Parathyroid adenoma (tissue), 2 donors: ENCODE measurements around the gene CTCF.
A peak's percentile ranks its signal among the peaks of the same experiment; 100 is the strongest.

Source experiments
- H2AFZ ChIP-seq: fragments of 300-600 bp; sonication (generic); one replicate; pipeline ENCODE4 v1.7.0; 2017; ENCODE audit warnings: antibody characterized with exemption, mild to moderate bottlenecking
- H3K27ac ChIP-seq: fragments of 300-600 bp; sonication (generic); one replicate; pipeline ENCODE4 v1.7.0; 2017
- H3K27me3 ChIP-seq: fragments of 300-600 bp; sonication (generic); one replicate; pipeline ENCODE4 v1.7.0; 2017; ENCODE audit warnings: low read length; ENCODE audit not compliant: control insufficient read depth, insufficient read depth
- H3K36me3 ChIP-seq: fragments of 300-600 bp; sonication (generic); one replicate; pipeline ENCODE4 v1.7.0; 2017; ENCODE audit warnings: low read length; ENCODE audit not compliant: control insufficient read depth, insufficient read depth
- H3K4me1 ChIP-seq: fragments of 300-600 bp; sonication (generic); one replicate; pipeline ENCODE4 v1.7.0; 2017; ENCODE audit warnings: control low read depth
- H3K4me2 ChIP-seq: fragments of 300-600 bp; sonication (generic); one replicate; pipeline ENCODE4 v1.7.0; 2017; ENCODE audit warnings: low read length
- H3K4me3 ChIP-seq: fragments of 300-600 bp; sonication (generic); one replicate; pipeline ENCODE4 v1.7.0; 2017; ENCODE audit warnings: low read depth, low read length
- H3K79me2 ChIP-seq: fragments of 300-600 bp; sonication (generic); one replicate; pipeline ENCODE4 v1.7.0; 2017; ENCODE audit warnings: control low read depth
- H3K9ac ChIP-seq: fragments of 300-600 bp; sonication (generic); one replicate; pipeline ENCODE4 v1.7.0; 2017; ENCODE audit warnings: mild to moderate bottlenecking
- H3K9me3 ChIP-seq: fragments of 300-600 bp; sonication (generic); one replicate; pipeline ENCODE4 v1.7.0; 2017; ENCODE audit warnings: low read length; ENCODE audit not compliant: control insufficient read depth
- TF ChIP-seq, protein P1 (sequence below): fragments of 300-600 bp; sonication (generic); IDR thresholded peaks from one replicate; pipeline ENCODE4 v1.7.0; 2017; ENCODE audit warnings: antibody characterized with exemption, mild to moderate bottlenecking
- donor health status: primary hyperparathyroidism.

CTCF gene

GRCh38 chr16:67563708-67564468 is 1.6 kb downstream of the CTCF start:
- Histone ChIP-seq H3K9me3 (no peaks in the 10 kb centered on the region), H3K79me2 (peaks cover 37% of the 10 kb centered on the region), H3K36me3 (no peaks in the 10 kb centered on the region), H3K27ac (peak overlapping the region; percentile 97), H3K4me2 (peak overlapping the region; percentile 98), H3K4me1 (peaks cover 7% of the 10 kb centered on the region), H3K4me3 (peak overlapping the region; percentile 91), H3K9ac (no peak overlapping the region), H3K27me3 (no peaks in the 10 kb centered on the region), H2AFZ (peak overlapping the region; percentile 98)
- TF ChIP-seq, protein P1, sequence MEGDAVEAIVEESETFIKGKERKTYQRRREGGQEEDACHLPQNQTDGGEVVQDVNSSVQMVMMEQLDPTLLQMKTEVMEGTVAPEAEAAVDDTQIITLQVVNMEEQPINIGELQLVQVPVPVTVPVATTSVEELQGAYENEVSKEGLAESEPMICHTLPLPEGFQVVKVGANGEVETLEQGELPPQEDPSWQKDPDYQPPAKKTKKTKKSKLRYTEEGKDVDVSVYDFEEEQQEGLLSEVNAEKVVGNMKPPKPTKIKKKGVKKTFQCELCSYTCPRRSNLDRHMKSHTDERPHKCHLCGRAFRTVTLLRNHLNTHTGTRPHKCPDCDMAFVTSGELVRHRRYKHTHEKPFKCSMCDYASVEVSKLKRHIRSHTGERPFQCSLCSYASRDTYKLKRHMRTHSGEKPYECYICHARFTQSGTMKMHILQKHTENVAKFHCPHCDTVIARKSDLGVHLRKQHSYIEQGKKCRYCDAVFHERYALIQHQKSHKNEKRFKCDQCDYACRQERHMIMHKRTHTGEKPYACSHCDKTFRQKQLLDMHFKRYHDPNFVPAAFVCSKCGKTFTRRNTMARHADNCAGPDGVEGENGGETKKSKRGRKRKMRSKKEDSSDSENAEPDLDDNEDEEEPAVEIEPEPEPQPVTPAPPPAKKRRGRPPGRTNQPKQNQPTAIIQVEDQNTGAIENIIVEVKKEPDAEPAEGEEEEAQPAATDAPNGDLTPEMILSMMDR = no peak

- Histone ChIP-seq H3K4me3 (no peak overlapping the region), H3K4me1 (peaks cover 7% of the 10 kb centered on the region), H3K27me3 (no peaks in the 10 kb centered on the region), H3K27ac (no peak overlapping the region), H3K79me2 (peaks cover 51% of the 10 kb centered on the region), H3K36me3 (no peaks in the 10 kb centered on the region), H3K9me3 (no peaks in the 10 kb centered on the region), H3K9ac (no peak overlapping the region), H3K4me2 (no peak overlapping the region), H2AFZ (no peak overlapping the region)
- TF ChIP-seq, protein P1 = no peak
Observed at GRCh38 chr16:67565470-67566100, 3.3 kb downstream of the CTCF start.

- no peaks in the 10 kb centered on the region for H3K27me3 ChIP-seq
- no peak overlapping the region for H3K4me3 ChIP-seq
- H3K4me1 ChIP-seq = no peaks in the 10 kb centered on the region
- H3K9me3 ChIP-seq = no peaks in the 10 kb centered on the region
- TF ChIP-seq, protein P1 = no peak
- H3K27ac ChIP-seq = no peak overlapping the region
- peaks cover 68% of the 10 kb centered on the region for H3K79me2 ChIP-seq
- H3K36me3 ChIP-seq = no peaks in the 10 kb centered on the region
- H3K9ac ChIP-seq = no peak overlapping the region
- no peak overlapping the region for H3K4me2 ChIP-seq
- no peak overlapping the region for H2AFZ ChIP-seq
Observed at GRCh38 chr16:67571464-67571863, 9.1 kb downstream of the CTCF start.

- no peaks in the 10 kb centered on the region for H3K27me3 ChIP-seq
- peaks cover 67% of the 10 kb centered on the region for H3K79me2 ChIP-seq
- H3K36me3 ChIP-seq = no peaks in the 10 kb centered on the region
- H3K4me3 ChIP-seq = no peak overlapping the region
- no peaks in the 10 kb centered on the region for H3K9me3 ChIP-seq
- H3K9ac ChIP-seq = no peak overlapping the region
- H3K4me2 ChIP-seq = no peak overlapping the region
- no peaks in the 10 kb centered on the region for H3K4me1 ChIP-seq
- TF ChIP-seq, protein P1 = no peak
- no peak overlapping the region for H2AFZ ChIP-seq
- no peak overlapping the region for H3K27ac ChIP-seq
Observed at GRCh38 chr16:67571981-67572431, 9.7 kb downstream of the CTCF start.
